SK-N-MC (cell line): ENCODE results near the gene F2.
"Not testable (repeated sequence)": the region's sequence is repeated elsewhere in the genome, so short reads cannot be mapped to it uniquely, and the experiment has no call there.

ENCODE experiments used
- DNase-seq: peaks from one replicate; pipeline ENCODE4 v3.0.0-alpha.2; 2011; ENCODE audit warnings: low read depth, low spot score
- H3K27ac ChIP-seq: fragments of 200-600 bp; sonication (generic); 2 replicates; pipeline ENCODE4 v1.5.1; 2016; ENCODE audit warnings: mixed run types
- H3K36me3 ChIP-seq: fragments of 200-600 bp; sonication (generic); 2 replicates; pipeline ENCODE4 v1.6.1; 2017; ENCODE audit warnings: antibody characterized with exemption, low read length, mixed read lengths; ENCODE audit not compliant: insufficient read depth
- H3K4me3 ChIP-seq: fragments of 200-600 bp; sonication (generic); 2 replicates; pipeline ENCODE4 v1.5.1; 2016
- H3K9ac ChIP-seq: fragments of 200-600 bp; sonication (generic); 2 replicates; pipeline ENCODE4 v1.8.0; 2017; ENCODE audit warnings: mixed run types, mixed read lengths; ENCODE audit not compliant: insufficient read length
- H3K9me3 ChIP-seq: fragments of 200-600 bp; sonication (generic); 2 replicates; pipeline ENCODE4 v1.6.1; 2017; ENCODE audit warnings: low read depth, mild to moderate bottlenecking, antibody characterized with exemption, low read length, moderate library complexity, mixed read lengths
- EZH2 ChIP-seq: fragments of 200-600 bp; sonication (generic); IDR thresholded peaks from one replicate; pipeline ENCODE4 v1.6.1; 2017; ENCODE audit warnings: antibody characterized with exemption
- FOXP2 ChIP-seq: optimal IDR thresholded peaks from 2 replicates; pipeline ENCODE3; 2011; ENCODE audit warnings: mild to moderate bottlenecking, moderate library complexity; ENCODE audit not compliant: insufficient read depth; ENCODE audit errors: extremely low read length, control extremely low read depth
- POLR2AphosphoS5 ChIP-seq: IDR thresholded peaks from 2 replicates; pipeline ENCODE4 v1.6.1; 2012; ENCODE audit warnings: mild to moderate bottlenecking, low read depth, low read length, borderline replicate concordance

The F2 gene

GRCh38 chr11:46705070-46705688, 13.8 kb upstream of the F2 start:
- Histone ChIP-seq H3K36me3 (peaks cover 37% of the 10 kb centered on the region; the same call in 1 of the 2 replicates), H3K9ac (no peak overlapping the region), H3K9me3 (no peaks in the 10 kb centered on the region), H3K27ac (no peak overlapping the region), H3K4me3 (no peak overlapping the region)
- TF ChIP-seq FOXP2 (no peak), POLR2AphosphoS5 (no peak), EZH2 (no peak)
- no peak for DNase-seq

- no peak overlapping the region for H3K9ac ChIP-seq
- no peaks in the 10 kb centered on the region for H3K9me3 ChIP-seq
- no peak for DNase-seq
- TF ChIP-seq EZH2 (no peak), FOXP2 (no peak), POLR2AphosphoS5 (no peak)
- H3K27ac ChIP-seq = no peak overlapping the region
- H3K4me3 ChIP-seq = no peak overlapping the region
- peaks cover 37% of the 10 kb centered on the region; the same call in 1 of the 2 replicates for H3K36me3 ChIP-seq
Observed at GRCh38 chr11:46706886-46707285, 12.1 kb upstream of the F2 start.

DNA sequence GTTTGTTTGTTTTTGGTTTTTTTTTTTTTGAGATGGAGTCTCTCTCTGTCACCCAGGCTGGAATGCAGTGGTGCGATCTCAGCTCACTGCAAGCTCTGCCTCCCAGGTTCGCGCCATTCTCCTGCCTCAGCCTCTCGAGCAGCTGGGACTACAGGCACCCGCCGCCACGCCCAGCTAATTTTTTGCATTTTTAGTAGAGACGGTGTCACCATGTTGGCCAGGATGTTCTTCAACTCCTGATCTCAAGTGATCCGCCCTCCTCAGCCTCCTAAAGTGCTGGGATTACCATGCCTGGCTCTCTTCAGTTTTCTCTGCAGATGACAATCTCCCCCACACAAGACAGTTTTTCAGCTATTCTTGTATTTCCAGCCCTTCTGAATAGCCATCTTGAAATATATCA, 9.7 kb upstream of the F2 start:
- not testable (repeated sequence) for H3K4me3 ChIP-seq, H3K27ac ChIP-seq, DNase-seq, H3K9ac ChIP-seq, H3K9me3 ChIP-seq
- peaks cover 16% of the 10 kb centered on the region; the same call in 1 of the 2 replicates for H3K36me3 ChIP-seq

DNA sequence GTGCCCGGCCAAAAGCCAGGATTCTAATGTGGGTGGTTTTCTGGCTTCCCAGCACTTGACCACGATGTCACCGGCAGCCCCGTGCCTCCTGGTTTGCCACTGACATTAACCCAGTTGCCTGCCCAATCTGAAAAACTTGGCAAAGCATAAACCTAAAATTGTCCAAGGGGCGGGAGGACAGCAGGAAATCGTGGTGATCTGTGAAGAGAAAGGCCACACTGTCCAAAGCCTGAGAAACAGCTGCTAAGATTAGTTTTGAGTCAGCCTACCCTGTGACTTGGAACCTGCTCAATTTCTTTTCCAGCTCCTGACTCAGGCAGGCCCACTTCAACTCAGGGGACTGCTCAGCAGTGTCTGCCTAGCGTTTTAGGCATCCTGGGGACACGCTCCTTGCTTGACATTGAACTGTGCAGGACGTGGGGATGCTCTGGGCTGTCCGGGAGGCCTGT, 8.2 kb upstream of the F2 start:
- no peak for DNase-seq
- no peak overlapping the region for H3K4me3 ChIP-seq
- TF ChIP-seq FOXP2 (no peak), EZH2 (no peak), POLR2AphosphoS5 (no peak)
- no peak overlapping the region for H3K27ac ChIP-seq
- H3K36me3 ChIP-seq = peaks cover under 1% of the 10 kb centered on the region; the same call in 1 of the 2 replicates
- no peak overlapping the region for H3K9ac ChIP-seq
- no peaks in the 10 kb centered on the region for H3K9me3 ChIP-seq

DNA sequence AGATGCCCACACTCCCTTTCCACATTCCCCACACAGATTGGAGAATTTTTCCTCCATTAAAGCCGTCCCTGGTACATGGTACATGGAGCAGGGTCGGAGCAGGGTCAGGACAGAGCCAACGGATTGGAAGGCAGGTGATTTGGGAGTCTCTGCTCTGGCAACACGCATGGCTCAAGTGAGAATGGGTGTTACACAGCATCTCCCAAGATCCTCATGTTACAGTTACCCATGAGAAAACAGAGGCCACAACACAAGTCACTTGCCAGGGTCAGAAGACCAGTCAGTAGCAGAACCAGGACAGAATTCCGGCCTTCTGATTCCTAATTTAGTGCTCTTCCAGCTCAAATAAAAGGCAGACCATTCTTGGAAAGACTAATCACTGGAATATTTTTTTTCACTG, 7.7 kb upstream of the F2 start:
- no peak for DNase-seq
- Histone ChIP-seq H3K9me3 (no peaks in the 10 kb centered on the region), H3K9ac (no peak overlapping the region), H3K4me3 (no peak overlapping the region), H3K27ac (no peak overlapping the region), H3K36me3 (no peaks in the 10 kb centered on the region)
- TF ChIP-seq POLR2AphosphoS5 = no peak
- no peak for TF ChIP-seq EZH2
- TF ChIP-seq FOXP2 = no peak

DNA sequence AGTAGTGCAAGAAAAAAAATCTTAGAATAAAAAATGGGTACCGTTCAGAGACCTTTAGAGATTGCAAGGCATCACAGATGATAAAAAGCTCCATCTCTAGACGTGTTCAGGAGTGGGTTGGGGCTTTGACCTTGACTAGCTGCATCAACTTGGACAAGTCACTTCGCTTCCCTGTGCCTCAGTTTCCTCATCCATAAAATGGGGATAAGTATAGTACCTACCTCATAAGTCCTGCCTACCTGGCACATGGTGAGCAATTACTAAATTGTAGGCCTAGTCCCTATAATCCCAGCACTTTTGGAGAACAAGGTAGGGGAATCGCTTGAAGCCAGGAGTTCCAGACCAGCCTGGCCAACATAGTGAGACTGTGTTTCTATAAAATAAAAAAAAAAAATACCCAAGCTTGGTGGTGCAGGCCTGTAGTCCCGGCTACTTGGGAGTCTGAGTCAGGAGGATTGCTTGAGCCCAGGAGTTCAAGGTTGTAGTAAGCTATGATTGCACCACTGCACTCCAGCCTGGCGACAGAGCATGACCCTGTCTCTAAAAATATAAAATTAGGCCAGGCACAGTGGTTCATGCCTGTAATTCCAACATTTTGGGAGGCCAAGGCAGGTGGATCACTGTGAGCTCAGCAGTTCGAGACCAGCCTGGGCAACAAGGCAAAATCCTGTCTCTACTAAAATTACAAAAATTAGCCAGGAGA, 6.0 kb upstream of the F2 start:
- TF ChIP-seq EZH2 (no peak), POLR2AphosphoS5 (no peak), FOXP2 (no peak)
- Histone ChIP-seq H3K36me3 (no peaks in the 10 kb centered on the region), H3K4me3 (no peak overlapping the region), H3K9me3 (no peaks in the 10 kb centered on the region), H3K27ac (no peak overlapping the region), H3K9ac (no peak overlapping the region)
- no peak for DNase-seq

GRCh38 chr11:46717825-46718154, 1.2 kb upstream of the F2 start:
- not testable (repeated sequence) for H3K9me3 ChIP-seq, DNase-seq, H3K36me3 ChIP-seq, H3K27ac ChIP-seq, H3K9ac ChIP-seq, H3K4me3 ChIP-seq

- H3K4me3 ChIP-seq = no peak overlapping the region
- no peaks in the 10 kb centered on the region for H3K36me3 ChIP-seq
- no peak for TF ChIP-seq POLR2AphosphoS5
- TF ChIP-seq FOXP2 = no peak
- TF ChIP-seq EZH2 = no peak
- no peaks in the 10 kb centered on the region for H3K9me3 ChIP-seq
- H3K27ac ChIP-seq = no peak overlapping the region
- H3K9ac ChIP-seq = no peak overlapping the region
- DNase-seq = no peak
Observed at GRCh38 chr11:46718155-46719019, 626 bp upstream of the F2 start.
